Lower lobe of right lung (tissue), 2 donors: Measurements from ENCODE around the gene POLR1A. TPM values are rescaled to one million over a fixed set of nuclear protein-coding genes. Genes with fewer than 3 reads are reported as not detected.

Source experiments
- ATAC-seq, 2 donors: fragments of 200-7000 bp; cut with Tn5 transposase; one replicate each; pipeline ENCODE4 v1.9.1; 2020 to 2022; ENCODE audit warnings: mild to moderate bottlenecking in 2 of 2, moderate library complexity in 2 of 2
- DNase-seq: peaks from one replicate; pipeline ENCODE4 v3.0.0-alpha.2; 2020
- H3K27ac ChIP-seq: fragments of 200-600 bp; one replicate; pipeline ENCODE4 v1.8.0; 2022
- H3K27me3 ChIP-seq: fragments of 200-600 bp; one replicate; pipeline ENCODE4 v1.8.0; 2022; ENCODE audit warnings: low read depth
- H3K36me3 ChIP-seq: fragments of 200-600 bp; one replicate; pipeline ENCODE4 v1.8.0; 2022; ENCODE audit warnings: mild to moderate bottlenecking
- H3K4me1 ChIP-seq: fragments of 200-600 bp; one replicate; pipeline ENCODE4 v1.8.0; 2022
- H3K4me3 ChIP-seq: fragments of 200-600 bp; one replicate; pipeline ENCODE4 v1.8.0; 2022; ENCODE audit warnings: mild to moderate bottlenecking
- H3K9me3 ChIP-seq: fragments of 200-600 bp; one replicate; pipeline ENCODE4 v1.8.0; 2022
- intact Hi-C: fragments of 100-400 bp; cut with DNase I; formaldehyde crosslinking; loops from one replicate; pipeline ENCODE4 v1.11.0; 2022
- total RNA-seq: library from RNA; stranded (reverse); fragmentation: NEBNext Ultra II Directional; extraction: Animal tissue kit (Norgen Biotek cat#: 25700); gene quantifications from one replicate; pipeline ENCODE4 v1.2.1, GENCODE V29; 2021
- TF ChIP-seq, protein P1 (sequence below): fragments of 200-600 bp; IDR thresholded peaks from one replicate; pipeline ENCODE4 v1.8.0; 2022; ENCODE audit warnings: antibody characterized with exemption, mild to moderate bottlenecking
- donor health status: DM: no; HTN: yes; CAD: no; lungs with severe emphysema.

Gene POLR1A
- total RNA-seq, 1 donor from 2014 or later: 22.2 TPM

DNA sequence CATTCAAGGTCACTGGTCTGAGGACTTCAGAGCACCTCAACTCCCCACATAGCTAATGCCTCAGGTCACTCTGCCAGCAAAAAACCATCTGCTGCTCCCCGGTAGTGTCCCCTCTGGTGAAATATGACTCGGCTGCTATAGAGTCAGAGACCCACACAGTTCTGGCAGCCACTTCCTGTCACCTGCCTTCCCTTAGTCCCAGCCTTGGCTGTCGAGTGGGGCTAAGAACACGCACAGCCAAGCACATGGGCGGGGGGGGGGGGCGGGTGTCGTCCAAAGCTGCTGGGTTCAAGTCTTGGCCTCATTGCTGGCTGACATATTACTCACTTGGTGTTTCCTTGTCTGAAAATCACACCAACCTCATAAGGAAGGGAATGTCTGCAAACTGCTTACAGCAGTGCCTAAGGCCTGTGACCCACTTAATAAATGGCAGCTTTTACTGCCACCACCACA is 37.5 kb downstream of the POLR1A start:
- TF ChIP-seq, protein P1, sequence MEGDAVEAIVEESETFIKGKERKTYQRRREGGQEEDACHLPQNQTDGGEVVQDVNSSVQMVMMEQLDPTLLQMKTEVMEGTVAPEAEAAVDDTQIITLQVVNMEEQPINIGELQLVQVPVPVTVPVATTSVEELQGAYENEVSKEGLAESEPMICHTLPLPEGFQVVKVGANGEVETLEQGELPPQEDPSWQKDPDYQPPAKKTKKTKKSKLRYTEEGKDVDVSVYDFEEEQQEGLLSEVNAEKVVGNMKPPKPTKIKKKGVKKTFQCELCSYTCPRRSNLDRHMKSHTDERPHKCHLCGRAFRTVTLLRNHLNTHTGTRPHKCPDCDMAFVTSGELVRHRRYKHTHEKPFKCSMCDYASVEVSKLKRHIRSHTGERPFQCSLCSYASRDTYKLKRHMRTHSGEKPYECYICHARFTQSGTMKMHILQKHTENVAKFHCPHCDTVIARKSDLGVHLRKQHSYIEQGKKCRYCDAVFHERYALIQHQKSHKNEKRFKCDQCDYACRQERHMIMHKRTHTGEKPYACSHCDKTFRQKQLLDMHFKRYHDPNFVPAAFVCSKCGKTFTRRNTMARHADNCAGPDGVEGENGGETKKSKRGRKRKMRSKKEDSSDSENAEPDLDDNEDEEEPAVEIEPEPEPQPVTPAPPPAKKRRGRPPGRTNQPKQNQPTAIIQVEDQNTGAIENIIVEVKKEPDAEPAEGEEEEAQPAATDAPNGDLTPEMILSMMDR: no peak
- no peak for DNase-seq
- Histone ChIP-seq H3K4me1 (peaks cover 17% of the 10 kb centered on the region), H3K9me3 (no peaks in the 10 kb centered on the region), H3K4me3 (no peak overlapping the region), H3K27me3 (no peaks in the 10 kb centered on the region), H3K27ac (peak overlapping the region; percentile 18), H3K36me3 (peaks cover 64% of the 10 kb centered on the region)
- intact Hi-C loops: no loop called here
- no peak for ATAC-seq

GRCh38 chr2:86066915-86067314 is 38.8 kb downstream of the POLR1A start:
- H3K36me3 ChIP-seq: peaks cover 64% of the 10 kb centered on the region
- no peaks in the 10 kb centered on the region for H3K27me3 ChIP-seq
- intact Hi-C loops: no loop called here
- peaks cover 9% of the 10 kb centered on the region for H3K4me1 ChIP-seq
- TF ChIP-seq, protein P1: no peak
- ATAC-seq (no peak), DNase-seq (no peak)
- no peaks in the 10 kb centered on the region for H3K9me3 ChIP-seq
- H3K4me3 ChIP-seq: no peak overlapping the region
- H3K27ac ChIP-seq: no peak overlapping the region

GRCh38 chr2:86066007-86066578 is 39.6 kb downstream of the POLR1A start:
- TF ChIP-seq, protein P1: no peak
- no peaks in the 10 kb centered on the region for H3K9me3 ChIP-seq
- peaks cover 64% of the 10 kb centered on the region for H3K36me3 ChIP-seq
- ATAC-seq: no peak
- H3K4me1 ChIP-seq: peaks cover 11% of the 10 kb centered on the region
- no peaks in the 10 kb centered on the region for H3K27me3 ChIP-seq
- DNase-seq: no peak
- intact Hi-C loops: no loop called here
- H3K27ac ChIP-seq: no peak overlapping the region
- no peak overlapping the region for H3K4me3 ChIP-seq

GRCh38 chr2:86065512-86065911 is 40.2 kb downstream of the POLR1A start:
- no peak for DNase-seq
- Histone ChIP-seq H3K27ac (no peak overlapping the region), H3K4me3 (no peak overlapping the region), H3K36me3 (peaks cover 64% of the 10 kb centered on the region), H3K9me3 (no peaks in the 10 kb centered on the region), H3K27me3 (no peaks in the 10 kb centered on the region), H3K4me1 (peaks cover 11% of the 10 kb centered on the region)
- intact Hi-C loops: no loop called here
- TF ChIP-seq, protein P1: no peak
- ATAC-seq: no peak

DNA sequence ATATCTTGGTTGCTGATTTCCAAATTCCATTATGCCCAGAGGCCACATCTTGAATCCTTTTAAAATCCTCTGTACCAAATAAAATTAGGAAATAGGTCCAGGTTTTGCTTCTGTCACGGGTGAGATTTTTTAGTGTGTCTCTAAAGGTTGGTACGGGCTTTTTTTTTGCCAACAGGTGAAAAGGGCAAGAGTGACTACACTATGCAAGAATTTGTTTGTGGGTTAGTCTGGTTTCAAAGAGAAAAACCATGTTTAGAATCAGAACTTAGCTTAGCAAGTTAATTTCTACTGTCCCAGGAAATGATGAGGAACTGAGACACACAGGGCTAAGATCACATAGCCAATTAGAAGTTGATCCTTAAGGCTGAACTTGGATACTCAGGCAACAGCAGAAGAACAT is 41.7 kb downstream of the POLR1A start:
- Histone ChIP-seq H3K36me3 (peaks cover 49% of the 10 kb centered on the region), H3K27me3 (no peaks in the 10 kb centered on the region), H3K27ac (no peak overlapping the region), H3K4me1 (peaks cover 11% of the 10 kb centered on the region), H3K4me3 (no peak overlapping the region), H3K9me3 (no peaks in the 10 kb centered on the region)
- DNase-seq (no peak), ATAC-seq (no peak)
- TF ChIP-seq, protein P1: no peak
- intact Hi-C loops: no loop called here
